ES-I3 (cell line): ENCODE measurements around the gene SLC35A4.
"Not testable (repeated sequence)": the region's sequence is repeated elsewhere in the genome, so short reads cannot be mapped to it uniquely, and the experiment has no call there.

Experiments
- H3K36me3 ChIP-seq: 2 replicates; pipeline ENCODE4 v1.6.1; 2013; ENCODE audit warnings: mild to moderate bottlenecking, low read length, control low read depth, moderate library complexity; ENCODE audit not compliant: insufficient read depth
- H3K4me1 ChIP-seq: 2 replicates; pipeline ENCODE4 v1.6.1; 2013; ENCODE audit warnings: mild to moderate bottlenecking, control low read depth, low read length; ENCODE audit not compliant: insufficient read depth
- H3K9ac ChIP-seq: 2 replicates; pipeline ENCODE4 v1.6.1; 2013; ENCODE audit warnings: low read depth, mild to moderate bottlenecking, low read length, moderate library complexity
- H3K9me3 ChIP-seq: 2 replicates; pipeline ENCODE4 v1.6.1; 2013; ENCODE audit warnings: mild to moderate bottlenecking, low read length, moderate library complexity; ENCODE audit not compliant: control insufficient read depth, insufficient read depth

SLC35A4 gene

DNA sequence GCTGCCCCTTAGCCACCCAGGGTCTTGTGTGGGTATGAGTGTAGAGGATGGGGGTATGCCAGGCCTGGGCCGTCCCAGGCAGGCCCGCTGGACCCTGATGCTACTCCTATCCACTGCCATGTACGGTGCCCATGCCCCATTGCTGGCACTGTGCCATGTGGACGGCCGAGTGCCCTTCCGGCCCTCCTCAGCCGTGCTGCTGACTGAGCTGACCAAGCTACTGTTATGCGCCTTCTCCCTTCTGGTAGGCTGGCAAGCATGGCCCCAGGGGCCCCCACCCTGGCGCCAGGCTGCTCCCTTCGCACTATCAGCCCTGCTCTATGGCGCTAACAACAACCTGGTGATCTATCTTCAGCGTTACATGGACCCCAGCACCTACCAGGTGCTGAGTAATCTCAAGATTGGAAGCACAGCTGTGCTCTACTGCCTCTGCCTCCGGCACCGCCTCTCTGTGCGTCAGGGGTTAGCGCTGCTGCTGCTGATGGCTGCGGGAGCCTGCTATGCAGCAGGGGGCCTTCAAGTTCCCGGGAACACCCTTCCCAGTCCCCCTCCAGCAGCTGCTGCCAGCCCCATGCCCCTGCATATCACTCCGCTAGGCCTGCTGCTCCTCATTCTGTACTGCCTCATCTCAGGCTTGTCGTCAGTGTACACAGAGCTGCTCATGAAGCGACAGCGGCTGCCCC lies 2.6 kb downstream of the SLC35A4 start:
- no peaks in the 10 kb centered on the region for H3K9me3 ChIP-seq
- no peaks in the 10 kb centered on the region; the same call in 1 of the 2 replicates for H3K36me3 ChIP-seq
- no peaks in the 10 kb centered on the region for H3K4me1 ChIP-seq
- H3K9ac ChIP-seq: no peak overlapping the region

DNA sequence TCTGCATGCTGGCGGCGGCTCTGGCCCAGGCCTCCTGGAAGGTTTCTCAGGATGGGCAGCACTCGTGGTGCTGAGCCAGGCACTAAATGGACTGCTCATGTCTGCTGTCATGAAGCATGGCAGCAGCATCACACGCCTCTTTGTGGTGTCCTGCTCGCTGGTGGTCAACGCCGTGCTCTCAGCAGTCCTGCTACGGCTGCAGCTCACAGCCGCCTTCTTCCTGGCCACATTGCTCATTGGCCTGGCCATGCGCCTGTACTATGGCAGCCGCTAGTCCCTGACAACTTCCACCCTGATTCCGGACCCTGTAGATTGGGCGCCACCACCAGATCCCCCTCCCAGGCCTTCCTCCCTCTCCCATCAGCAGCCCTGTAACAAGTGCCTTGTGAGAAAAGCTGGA lies 3.2 kb downstream of the SLC35A4 start:
- no peaks in the 10 kb centered on the region for H3K9me3 ChIP-seq
- no peaks in the 10 kb centered on the region; the same call in 1 of the 2 replicates for H3K36me3 ChIP-seq
- no peaks in the 10 kb centered on the region for H3K4me1 ChIP-seq
- no peak overlapping the region for H3K9ac ChIP-seq

DNA sequence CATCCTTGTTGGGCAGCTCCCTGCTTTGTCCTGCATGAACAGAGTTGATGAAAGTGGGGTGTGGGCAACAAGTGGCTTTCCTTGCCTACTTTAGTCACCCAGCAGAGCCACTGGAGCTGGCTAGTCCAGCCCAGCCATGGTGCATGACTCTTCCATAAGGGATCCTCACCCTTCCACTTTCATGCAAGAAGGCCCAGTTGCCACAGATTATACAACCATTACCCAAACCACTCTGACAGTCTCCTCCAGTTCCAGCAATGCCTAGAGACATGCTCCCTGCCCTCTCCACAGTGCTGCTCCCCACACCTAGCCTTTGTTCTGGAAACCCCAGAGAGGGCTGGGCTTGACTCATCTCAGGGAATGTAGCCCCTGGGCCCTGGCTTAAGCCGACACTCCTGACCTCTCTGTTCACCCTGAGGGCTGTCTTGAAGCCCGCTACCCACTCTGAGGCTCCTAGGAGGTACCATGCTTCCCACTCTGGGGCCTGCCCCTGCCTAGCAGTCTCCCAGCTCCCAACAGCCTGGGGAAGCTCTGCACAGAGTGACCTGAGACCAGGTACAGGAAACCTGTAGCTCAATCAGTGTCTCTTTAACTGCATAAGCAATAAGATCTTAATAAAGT lies 3.9 kb downstream of the SLC35A4 start:
- no peaks in the 10 kb centered on the region for H3K4me1 ChIP-seq
- no peak overlapping the region for H3K9ac ChIP-seq
- no peaks in the 10 kb centered on the region; the same call in 1 of the 2 replicates for H3K36me3 ChIP-seq
- H3K9me3 ChIP-seq: no peaks in the 10 kb centered on the region

DNA sequence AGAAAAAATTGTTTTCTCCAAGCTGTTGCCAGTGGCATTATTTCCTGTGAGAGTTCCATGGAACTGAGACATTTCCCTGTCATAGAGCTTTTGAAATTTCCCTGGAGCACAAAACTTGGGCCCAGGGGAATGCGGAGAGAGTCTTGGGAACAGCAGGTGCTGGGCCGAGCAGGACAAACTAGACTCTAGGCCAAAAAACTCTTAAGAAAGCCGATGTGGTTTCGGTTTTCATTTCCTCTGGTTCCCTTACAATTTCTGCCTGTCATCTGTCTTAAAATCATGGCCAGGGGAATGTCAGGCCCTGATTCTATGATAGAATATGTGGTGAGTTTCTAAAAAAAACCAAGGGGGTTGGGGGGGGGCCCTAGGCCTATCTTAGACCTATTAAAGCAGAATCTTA lies 4.6 kb downstream of the SLC35A4 start:
- no peak overlapping the region for H3K9ac ChIP-seq
- H3K36me3 ChIP-seq: no peaks in the 10 kb centered on the region; the same call in 1 of the 2 replicates
- H3K4me1 ChIP-seq: no peaks in the 10 kb centered on the region
- H3K9me3 ChIP-seq: no peaks in the 10 kb centered on the region

DNA sequence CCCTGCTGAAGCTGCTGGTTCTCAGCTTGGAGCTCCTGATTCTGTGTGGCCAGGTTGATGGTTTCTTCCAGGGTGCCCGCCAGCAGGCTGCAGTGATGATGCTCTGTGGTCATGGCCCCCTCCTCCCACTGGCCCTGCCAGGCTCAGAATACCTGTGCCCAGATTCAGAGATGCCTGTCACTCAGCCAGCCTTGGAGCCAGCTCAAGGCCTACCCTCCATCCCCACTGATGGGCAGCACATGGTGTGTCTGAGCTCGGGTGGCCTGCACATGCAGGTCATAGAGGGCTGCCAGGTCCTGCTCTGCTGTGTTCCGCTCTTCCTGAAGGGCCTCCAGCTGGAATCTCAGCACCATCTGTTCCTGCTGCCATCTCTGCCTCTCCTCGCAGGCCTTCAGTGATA lies 5.4 kb downstream of the SLC35A4 start:
- H3K9ac ChIP-seq: no peak overlapping the region
- H3K4me1 ChIP-seq: no peaks in the 10 kb centered on the region
- H3K36me3 ChIP-seq: no peaks in the 10 kb centered on the region; the same call in 1 of the 2 replicates
- no peaks in the 10 kb centered on the region for H3K9me3 ChIP-seq

DNA sequence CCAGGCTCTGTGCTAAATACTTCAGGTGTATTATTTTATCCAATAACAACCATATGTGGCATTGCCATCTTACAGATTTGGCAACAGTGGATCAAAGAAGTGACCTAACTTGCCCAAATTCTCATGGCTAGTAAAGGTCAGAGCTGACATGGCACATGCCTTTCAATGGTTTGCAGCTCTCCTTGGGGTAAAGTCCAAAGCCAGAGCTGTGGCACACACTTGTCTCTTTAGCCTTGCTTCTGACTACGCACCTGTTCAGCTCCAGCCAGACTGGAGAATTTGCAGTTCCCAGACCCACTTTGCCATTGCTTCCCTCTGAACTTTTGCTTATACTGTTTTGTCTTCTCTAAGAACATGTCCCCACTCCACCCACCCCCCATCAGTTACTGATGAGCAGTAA lies 5.9 kb downstream of the SLC35A4 start:
- H3K9ac ChIP-seq: no peak overlapping the region
- H3K36me3 ChIP-seq: no peaks in the 10 kb centered on the region; the same call in 1 of the 2 replicates
- H3K4me1 ChIP-seq: no peaks in the 10 kb centered on the region
- no peaks in the 10 kb centered on the region for H3K9me3 ChIP-seq

DNA sequence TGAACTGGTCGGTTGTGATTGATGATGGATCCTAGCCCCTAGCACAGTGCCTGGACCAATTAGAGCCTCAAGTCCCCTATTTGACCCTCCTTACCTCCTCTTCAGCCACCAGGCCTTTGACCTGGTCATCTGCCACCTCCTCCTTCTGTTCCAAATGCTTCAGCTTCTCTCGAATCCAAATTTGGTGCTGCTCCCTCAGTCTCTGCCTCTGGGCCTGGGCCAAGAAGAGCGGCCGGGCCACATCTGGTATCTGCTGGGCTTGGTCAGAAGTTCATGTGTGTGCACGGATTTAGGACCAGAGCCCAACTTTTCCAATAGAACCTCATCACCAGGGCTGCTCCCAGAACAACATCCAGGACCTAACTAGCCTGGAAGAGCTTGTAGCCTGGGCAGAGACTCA lies 6.5 kb downstream of the SLC35A4 start:
- Histone ChIP-seq H3K9me3 (no peaks in the 10 kb centered on the region), H3K9ac (no peak overlapping the region), H3K36me3 (no peaks in the 10 kb centered on the region; the same call in 1 of the 2 replicates), H3K4me1 (no peaks in the 10 kb centered on the region)

DNA sequence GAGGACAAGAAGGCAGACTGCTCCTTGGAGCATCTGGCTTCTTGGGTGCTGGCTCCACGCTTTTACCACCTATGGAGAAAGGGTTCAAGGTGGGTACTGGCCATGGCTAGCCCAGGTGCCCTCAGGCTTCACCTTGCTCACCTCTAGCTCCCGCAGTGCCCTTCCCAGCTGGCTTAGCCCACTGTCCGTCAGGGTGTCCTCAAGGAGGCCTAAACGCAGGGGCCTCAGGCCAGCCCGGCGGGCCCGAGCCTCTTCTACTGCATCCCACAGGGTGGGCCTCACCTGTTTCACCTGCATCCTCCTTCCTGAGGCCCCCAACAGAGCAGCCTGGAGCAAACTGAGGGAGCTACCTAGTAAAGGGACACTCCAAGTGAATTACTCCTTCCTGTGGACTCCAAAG lies 9.1 kb downstream of the SLC35A4 start:
- H3K9ac ChIP-seq: no peak overlapping the region
- no peaks in the 10 kb centered on the region for H3K36me3 ChIP-seq
- no peaks in the 10 kb centered on the region; the same call in 1 of the 2 replicates for H3K4me1 ChIP-seq
- no peaks in the 10 kb centered on the region for H3K9me3 ChIP-seq

DNA sequence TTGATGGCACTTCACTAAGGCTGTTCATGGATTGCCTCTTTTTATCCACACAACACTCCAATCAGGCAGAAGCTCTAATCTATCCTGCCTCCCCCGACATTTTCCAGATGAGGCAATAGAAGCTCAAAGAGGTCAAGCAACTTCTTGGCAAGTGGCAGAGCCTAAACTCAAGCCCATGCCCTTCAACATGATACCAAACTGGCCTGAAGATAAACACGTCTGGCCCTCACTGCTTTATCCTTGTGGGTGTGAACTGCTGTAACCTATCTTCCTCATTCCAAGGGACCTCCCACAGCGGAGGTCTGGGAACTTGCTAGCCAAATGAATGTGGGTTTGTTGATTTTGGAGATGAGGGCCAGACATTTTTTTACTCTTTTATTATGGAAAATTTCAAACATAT lies 9.5 kb downstream of the SLC35A4 start:
- no peaks in the 10 kb centered on the region for H3K9me3 ChIP-seq
- H3K36me3 ChIP-seq: no peaks in the 10 kb centered on the region
- H3K4me1 ChIP-seq: no peaks in the 10 kb centered on the region; the same call in 1 of the 2 replicates
- H3K9ac ChIP-seq: no peak overlapping the region

DNA sequence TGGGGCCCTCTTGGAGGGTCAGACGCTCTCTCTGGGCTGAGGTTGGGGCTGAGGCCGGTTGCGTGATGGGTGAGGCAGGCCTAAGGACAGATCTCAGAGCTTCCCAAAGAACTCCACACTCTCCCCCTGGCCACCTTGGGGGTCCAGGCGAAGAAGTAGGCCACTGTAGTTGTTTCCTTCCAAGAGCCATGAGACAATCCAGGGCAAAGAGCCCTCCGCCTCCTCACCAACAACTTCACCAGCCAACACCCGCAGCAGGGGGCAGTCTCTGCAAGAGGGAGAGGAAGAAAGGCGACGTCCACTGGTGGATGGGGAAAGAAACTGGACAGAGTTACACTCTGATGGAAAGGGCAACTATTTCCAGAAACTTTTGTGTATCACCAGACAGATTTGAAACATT lies 10.7 kb downstream of the SLC35A4 start:
- no peak overlapping the region for H3K9ac ChIP-seq
- no peaks in the 10 kb centered on the region; the same call in 1 of the 2 replicates for H3K4me1 ChIP-seq
- H3K9me3 ChIP-seq: no peaks in the 10 kb centered on the region
- H3K36me3 ChIP-seq: no peaks in the 10 kb centered on the region

DNA sequence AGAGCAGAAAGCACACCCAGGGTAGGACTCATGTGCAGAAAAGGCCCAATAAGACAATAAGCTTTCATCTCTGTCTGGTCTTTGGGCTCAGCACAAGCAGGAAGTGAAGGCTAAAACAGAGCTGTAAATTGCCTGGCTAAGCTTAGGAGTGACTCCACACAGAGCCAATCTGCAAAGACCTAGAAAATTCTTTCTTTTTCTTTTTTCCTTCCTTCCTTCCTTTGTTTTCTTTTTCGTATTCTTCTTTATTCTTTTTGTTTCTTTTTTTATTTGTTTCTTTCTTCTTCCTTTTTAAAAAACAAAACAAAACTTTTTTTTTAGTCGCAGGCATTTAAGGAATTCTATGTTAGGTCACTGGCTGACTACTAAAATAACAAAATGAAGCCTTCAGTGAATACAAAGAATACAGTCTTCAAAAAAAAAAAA lies 12.2 kb downstream of the SLC35A4 start:
- Histone ChIP-seq H3K9me3 (no peaks in the 10 kb centered on the region), H3K9ac (no peak overlapping the region), H3K36me3 (no peaks in the 10 kb centered on the region), H3K4me1 (no peaks in the 10 kb centered on the region; the same call in 1 of the 2 replicates)

DNA sequence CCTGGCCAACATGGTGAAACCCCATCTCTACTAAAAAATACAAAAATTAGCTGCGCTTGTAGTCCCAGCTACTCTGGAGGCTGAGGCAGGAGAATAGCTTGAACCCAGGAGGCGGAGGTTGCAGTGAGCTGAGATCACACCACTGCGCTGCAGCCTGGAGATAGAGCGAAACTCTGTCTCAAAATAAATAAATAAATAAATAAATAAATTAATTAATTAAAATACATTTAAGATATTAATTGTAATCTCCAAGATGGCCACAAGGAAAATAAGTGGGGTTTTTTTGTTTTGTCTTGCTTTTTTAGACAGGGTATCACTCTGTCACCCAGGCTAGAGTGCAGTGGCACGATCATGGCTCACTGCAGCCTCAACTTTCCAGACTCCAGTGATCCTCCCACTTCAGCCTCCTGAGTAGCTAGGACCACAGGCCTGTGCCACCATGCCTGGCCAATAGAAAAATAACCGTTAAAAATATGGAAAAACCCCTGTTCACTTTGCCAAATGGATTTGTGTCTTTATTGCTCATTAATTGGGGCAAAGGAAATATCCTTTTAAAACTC lies 14.6 kb downstream of the SLC35A4 start:
- not testable (repeated sequence) for H3K4me1 ChIP-seq, H3K36me3 ChIP-seq, H3K9me3 ChIP-seq, H3K9ac ChIP-seq

DNA sequence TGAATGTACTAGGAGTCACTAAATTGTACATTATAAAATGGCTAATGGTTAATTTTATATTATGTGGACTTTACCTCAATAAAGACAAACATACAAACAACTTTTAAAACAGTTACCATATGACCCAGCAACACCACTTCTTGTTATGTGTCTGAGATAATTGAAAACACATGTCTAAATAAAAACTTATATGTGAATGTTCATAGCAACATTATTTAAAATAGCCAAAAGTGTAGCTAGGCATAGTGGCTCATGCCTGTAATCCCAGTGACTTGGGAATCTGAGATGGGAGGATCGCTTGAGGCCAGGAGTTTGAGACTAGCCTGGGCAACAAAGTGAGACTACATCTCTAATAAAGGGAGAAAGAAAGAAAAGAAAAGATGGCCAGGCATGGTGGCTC lies 22.9 kb downstream of the SLC35A4 start:
- H3K9me3 ChIP-seq: no peaks in the 10 kb centered on the region
- H3K36me3 ChIP-seq: no peaks in the 10 kb centered on the region
- H3K4me1 ChIP-seq: no peaks in the 10 kb centered on the region
- no peak overlapping the region for H3K9ac ChIP-seq

DNA sequence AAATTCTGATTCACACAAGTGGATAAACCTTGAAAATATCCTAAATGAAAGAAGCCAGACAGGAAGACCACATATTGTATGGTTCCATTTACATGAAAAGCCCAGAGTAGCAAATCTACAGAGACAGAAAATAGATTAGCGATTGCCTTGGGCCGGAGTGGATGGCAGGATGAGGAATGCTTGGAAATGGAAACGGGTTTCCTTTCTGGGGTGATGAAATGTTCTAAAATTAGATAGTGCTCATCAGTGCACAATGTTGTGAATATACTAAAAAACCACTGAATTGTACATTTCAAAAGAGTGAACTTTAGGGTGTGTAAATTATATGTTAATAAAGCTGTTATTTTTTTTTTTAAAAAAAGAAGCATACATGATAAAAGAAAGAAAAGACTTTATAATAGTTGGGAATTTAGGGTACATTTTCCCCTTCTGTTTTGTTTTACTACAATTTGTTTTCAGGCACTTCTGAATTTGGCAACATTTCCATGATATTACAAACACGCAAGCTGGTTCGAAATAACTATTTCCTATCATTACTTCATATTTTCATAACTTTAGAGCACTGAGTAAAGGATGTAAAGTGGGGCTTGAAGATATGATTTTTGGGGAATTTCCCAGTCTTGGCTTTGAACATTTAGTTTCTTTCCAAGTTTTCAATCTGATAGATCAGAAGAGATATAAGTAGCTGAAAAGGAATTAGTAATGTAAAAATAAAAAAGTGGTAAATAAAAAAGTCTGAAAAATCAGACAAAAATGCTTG lies 23.9 kb downstream of the SLC35A4 start:
- Histone ChIP-seq H3K9me3 (no peaks in the 10 kb centered on the region), H3K9ac (no peak overlapping the region), H3K4me1 (no peaks in the 10 kb centered on the region), H3K36me3 (no peaks in the 10 kb centered on the region)
